ENCODE measurements around the gene BNC2.

The BNC2 gene

DNA sequence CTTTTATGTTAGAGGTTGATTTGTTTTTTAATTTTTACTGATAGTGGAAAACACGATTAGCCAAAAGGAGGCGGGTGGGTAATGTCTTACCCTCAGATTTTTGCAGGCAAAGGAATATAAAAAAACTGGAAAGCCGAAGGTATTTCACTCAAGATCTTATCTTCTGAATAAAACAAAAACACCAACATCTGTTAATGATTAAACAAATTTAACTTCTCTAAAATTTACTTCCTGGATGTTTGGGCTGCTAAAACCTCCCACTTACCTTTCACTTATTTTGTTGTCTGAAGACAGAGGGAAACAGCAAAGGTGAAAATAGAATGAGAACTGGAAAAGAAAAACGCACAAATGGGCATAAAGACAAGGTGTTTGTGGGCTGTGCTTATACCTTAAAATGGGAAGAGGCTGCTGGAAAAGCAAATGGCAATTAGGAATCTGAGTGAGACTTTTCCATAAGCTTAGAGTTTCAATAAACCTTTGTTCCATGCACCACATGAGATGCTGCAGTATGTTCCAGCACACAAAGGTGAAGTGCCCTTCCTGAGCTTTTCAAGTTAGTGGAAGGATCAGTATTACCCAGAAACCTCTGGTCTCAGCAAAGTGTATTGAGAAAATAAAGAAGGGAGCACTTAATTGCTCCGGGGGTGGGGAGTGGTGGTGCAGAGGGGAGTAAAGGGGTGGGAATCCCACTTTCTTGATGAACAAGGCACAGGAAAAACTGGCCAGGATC, 298.3 kb downstream of the BNC2 start:
- TF ChIP-seq, protein P1, sequence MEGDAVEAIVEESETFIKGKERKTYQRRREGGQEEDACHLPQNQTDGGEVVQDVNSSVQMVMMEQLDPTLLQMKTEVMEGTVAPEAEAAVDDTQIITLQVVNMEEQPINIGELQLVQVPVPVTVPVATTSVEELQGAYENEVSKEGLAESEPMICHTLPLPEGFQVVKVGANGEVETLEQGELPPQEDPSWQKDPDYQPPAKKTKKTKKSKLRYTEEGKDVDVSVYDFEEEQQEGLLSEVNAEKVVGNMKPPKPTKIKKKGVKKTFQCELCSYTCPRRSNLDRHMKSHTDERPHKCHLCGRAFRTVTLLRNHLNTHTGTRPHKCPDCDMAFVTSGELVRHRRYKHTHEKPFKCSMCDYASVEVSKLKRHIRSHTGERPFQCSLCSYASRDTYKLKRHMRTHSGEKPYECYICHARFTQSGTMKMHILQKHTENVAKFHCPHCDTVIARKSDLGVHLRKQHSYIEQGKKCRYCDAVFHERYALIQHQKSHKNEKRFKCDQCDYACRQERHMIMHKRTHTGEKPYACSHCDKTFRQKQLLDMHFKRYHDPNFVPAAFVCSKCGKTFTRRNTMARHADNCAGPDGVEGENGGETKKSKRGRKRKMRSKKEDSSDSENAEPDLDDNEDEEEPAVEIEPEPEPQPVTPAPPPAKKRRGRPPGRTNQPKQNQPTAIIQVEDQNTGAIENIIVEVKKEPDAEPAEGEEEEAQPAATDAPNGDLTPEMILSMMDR (IDR thresholded peaks at IDR 0.05; ENCODE audit: insufficient read depth, low read depth, low read length, missing control alignments) = no peak
- no peak overlapping the region for H3K4me3 ChIP-seq (ENCODE audit: low read depth, low read length)
- DNase-seq (ENCODE audit: low read depth) = no peak

DNA sequence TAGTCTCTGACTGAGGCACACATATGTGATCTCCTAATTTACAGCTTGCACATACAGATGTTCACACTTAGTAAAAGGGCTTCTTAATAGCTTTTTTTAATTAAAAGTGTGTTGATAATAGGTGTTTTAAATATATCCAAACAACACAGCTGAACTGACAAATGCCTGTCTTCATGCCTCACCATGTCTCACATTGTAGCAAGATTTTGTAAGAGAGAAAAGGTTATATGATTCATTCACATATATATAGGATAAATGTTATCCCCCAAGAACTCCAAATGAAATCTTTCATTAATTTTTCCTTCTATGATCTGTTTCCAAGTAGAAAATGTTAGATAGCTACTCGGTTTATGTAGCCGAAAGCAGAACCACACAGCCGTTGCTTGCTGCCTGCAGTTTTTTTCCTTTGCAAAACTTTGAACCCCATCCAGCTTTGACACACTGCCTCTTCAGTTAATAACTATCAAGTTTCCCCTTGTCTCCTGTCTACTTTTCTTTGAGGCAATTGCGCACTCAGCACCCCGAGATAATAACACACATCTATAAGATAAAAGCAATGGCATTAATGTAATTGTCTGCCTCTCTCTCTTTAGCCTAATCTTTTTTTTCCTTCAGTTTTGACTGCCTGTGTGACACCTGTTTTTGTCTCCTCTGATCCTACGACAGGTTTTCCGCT, 299.2 kb downstream of the BNC2 start:
- TF ChIP-seq, protein P1 (IDR thresholded peaks at IDR 0.05; ENCODE audit: insufficient read depth, low read depth, low read length, missing control alignments) = no peak
- DNase-seq (ENCODE audit: low read depth) = no peak
- H3K4me3 ChIP-seq (ENCODE audit: low read depth, low read length) = no peak overlapping the region

DNA sequence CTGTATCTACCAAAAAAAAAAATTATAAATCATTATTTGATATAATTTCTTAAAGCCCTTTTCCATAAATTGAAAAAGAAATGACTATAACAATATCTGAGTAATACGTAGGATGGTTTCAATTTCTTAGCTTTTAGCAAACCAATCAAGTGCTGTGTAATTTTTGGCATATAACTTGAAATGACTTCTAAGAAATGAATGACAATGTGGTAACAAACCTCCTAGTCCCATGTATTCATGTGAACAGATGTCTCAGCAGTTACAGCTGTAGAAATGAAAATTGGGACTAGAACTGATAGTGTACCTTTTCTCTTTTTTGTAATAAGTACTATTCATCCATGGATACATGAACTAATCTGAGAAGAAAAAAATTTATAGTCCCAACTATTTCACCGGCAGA, 307.0 kb downstream of the BNC2 start:
- TF ChIP-seq, protein P1 (IDR thresholded peaks at IDR 0.05; ENCODE audit: insufficient read depth, low read depth, low read length, missing control alignments) = no peak
- H3K4me3 ChIP-seq (ENCODE audit: low read depth, low read length) = no peak overlapping the region
- no peak for DNase-seq (ENCODE audit: low read depth)

DNA sequence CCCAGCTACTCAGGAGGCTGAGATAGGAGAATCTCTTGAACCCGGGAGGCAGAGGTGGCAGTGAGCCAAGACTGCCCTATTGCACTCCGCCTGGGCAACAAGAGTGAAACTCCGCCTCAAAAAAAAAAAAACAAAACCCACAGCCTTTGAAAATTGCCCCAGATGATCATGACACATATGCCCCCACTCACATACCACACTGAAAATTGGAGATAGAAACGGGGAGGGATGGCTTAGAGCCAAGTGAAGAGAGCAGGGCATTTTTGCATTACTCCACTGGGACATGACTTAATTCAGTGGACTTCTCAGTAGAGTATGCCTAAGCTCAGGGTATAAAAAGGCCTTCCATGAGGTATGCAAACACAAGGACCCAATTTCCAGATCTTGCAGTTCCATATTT, 309.3 kb downstream of the BNC2 start:
- TF ChIP-seq, protein P1 (IDR thresholded peaks at IDR 0.05; ENCODE audit: insufficient read depth, low read depth, low read length, missing control alignments) = no peak
- no peak overlapping the region for H3K4me3 ChIP-seq (ENCODE audit: low read depth, low read length)
- DNase-seq (ENCODE audit: low read depth) = no peak

DNA sequence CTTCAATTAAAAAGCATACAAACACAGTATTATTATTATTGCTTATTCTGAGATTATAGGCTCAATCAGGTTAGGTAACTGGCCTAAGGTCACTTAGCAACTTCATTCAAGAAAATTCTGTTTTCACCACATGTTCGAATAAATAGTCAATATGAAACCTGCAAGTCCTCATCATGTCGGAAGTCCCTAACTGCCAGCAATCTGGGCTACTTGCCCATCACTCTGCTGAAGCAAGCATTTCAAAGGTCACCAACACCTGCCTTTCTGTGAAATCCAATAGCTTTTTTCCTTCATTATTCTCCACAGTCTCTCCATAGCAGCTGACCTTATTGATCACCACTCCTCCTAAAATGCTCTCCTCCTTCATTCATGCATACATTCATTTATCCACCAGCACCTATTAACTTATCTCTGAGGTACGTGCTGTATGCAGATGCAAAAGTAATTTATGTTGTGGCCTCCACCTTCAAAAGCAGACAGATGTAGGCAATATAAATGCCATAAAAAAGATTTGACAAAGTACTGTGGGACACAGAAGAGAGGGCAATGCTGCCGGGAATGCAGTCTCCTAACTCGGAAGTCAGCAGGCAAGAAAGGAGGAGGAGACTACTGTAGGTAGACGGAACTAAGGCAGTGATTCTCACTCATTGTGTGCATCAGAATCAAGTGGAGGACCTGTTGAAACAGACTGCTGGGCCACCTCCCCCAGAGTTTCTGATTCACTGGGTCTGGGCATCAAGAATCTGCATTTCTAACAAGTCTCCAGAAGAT, 310.9 kb downstream of the BNC2 start:
- DNase-seq (ENCODE audit: low read depth) = peak; percentile 47
- H3K4me3 ChIP-seq (ENCODE audit: low read depth, low read length) = no peak overlapping the region
- TF ChIP-seq, protein P1 (IDR thresholded peaks at IDR 0.05; ENCODE audit: insufficient read depth, low read depth, low read length, missing control alignments) = no peak

DNA sequence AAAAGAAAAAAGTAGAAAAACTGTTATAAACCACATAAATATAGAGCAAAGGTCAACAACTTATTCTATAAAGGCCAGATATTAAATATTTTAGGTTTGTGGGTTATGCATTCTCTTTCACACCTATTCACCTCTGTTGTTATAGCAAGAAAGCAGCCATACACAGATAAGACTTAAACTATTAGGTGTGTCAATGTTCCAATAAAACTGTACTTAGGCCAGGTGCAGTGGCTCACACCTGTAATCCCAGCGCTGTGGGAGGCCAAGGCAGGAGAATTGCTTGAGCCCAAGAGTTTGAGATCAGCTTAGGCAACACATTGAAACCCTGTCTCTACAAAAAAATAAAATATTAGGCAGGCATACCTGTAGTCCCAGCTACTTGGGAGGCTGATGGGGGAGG, 314.7 kb downstream of the BNC2 start:
- TF ChIP-seq, protein P1 (IDR thresholded peaks at IDR 0.05; ENCODE audit: insufficient read depth, low read depth, low read length, missing control alignments) = no peak
- H3K4me3 ChIP-seq (ENCODE audit: low read depth, low read length) = no peak overlapping the region
- DNase-seq (ENCODE audit: low read depth) = no peak

Data from GM12865 (cell line).